Measurements from ENCODE around the gene MAP3K6.

DNA sequence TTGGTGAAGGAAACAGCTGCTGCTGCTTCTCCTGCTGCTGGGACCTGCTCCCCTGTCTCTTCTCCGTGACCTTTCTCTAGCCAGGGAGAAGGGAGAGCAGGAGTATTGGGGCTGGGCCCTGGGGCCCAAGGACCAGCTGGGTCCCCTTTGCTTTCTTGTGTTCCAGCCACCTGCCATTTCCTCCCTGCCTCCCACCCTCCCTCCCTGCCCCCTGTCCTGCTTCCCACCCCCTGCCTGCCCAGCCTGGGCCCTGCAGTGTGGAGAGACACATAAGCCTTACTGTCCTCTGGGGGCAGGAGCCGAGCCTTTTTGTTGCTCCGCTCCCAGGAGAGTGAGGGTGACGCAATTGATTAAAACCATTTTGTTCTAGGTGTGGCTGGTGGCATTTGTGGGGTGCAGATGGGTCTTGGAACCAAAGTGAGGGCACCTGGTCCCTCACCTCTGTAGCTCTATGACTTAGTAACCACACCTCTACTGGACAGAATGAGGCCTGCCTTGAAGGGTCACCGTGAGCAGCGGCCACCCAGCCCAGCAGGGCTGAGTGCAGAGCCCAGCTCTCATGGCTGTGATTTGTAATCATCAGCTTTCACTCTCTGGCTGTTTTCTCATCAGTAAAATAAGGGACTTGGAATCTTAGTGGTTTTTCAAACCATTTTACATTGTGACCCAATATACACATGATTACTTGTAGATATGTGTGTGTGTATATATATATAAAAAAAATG is 58.7 kb downstream of the MAP3K6 start:
- TF ChIP-seq, protein P1, sequence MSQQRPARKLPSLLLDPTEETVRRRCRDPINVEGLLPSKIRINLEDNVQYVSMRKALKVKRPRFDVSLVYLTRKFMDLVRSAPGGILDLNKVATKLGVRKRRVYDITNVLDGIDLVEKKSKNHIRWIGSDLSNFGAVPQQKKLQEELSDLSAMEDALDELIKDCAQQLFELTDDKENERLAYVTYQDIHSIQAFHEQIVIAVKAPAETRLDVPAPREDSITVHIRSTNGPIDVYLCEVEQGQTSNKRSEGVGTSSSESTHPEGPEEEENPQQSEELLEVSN (IDR thresholded peaks at IDR 0.05; ENCODE audit: borderline replicate concordance, low read depth) = no peak
- TF ChIP-seq, protein P2, sequence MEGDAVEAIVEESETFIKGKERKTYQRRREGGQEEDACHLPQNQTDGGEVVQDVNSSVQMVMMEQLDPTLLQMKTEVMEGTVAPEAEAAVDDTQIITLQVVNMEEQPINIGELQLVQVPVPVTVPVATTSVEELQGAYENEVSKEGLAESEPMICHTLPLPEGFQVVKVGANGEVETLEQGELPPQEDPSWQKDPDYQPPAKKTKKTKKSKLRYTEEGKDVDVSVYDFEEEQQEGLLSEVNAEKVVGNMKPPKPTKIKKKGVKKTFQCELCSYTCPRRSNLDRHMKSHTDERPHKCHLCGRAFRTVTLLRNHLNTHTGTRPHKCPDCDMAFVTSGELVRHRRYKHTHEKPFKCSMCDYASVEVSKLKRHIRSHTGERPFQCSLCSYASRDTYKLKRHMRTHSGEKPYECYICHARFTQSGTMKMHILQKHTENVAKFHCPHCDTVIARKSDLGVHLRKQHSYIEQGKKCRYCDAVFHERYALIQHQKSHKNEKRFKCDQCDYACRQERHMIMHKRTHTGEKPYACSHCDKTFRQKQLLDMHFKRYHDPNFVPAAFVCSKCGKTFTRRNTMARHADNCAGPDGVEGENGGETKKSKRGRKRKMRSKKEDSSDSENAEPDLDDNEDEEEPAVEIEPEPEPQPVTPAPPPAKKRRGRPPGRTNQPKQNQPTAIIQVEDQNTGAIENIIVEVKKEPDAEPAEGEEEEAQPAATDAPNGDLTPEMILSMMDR (IDR thresholded peaks at IDR 0.05) = no peak
- TF ChIP-seq RCOR1 (IDR thresholded peaks at IDR 0.05; ENCODE audit: low read depth, low read length) = no peak
- no peak for TF ChIP-seq RAD21 (conservative IDR thresholded peaks at IDR 0.05 in 1 of 2, IDR thresholded peaks at IDR 0.05 in 1 of 2)
- no peak for TF ChIP-seq POLR2A (IDR thresholded peaks at IDR 0.05; ENCODE audit: low read length)
- TF ChIP-seq, protein P3, sequence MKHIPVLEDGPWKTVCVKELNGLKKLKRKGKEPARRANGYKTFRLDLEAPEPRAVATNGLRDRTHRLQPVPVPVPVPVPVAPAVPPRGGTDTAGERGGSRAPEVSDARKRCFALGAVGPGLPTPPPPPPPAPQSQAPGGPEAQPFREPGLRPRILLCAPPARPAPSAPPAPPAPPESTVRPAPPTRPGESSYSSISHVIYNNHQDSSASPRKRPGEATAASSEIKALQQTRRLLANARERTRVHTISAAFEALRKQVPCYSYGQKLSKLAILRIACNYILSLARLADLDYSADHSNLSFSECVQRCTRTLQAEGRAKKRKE (CRISPR knock-in tag; IDR thresholded peaks at IDR 0.05; ENCODE audit: low read depth) = no peak
- TF ChIP-seq, protein P4, sequence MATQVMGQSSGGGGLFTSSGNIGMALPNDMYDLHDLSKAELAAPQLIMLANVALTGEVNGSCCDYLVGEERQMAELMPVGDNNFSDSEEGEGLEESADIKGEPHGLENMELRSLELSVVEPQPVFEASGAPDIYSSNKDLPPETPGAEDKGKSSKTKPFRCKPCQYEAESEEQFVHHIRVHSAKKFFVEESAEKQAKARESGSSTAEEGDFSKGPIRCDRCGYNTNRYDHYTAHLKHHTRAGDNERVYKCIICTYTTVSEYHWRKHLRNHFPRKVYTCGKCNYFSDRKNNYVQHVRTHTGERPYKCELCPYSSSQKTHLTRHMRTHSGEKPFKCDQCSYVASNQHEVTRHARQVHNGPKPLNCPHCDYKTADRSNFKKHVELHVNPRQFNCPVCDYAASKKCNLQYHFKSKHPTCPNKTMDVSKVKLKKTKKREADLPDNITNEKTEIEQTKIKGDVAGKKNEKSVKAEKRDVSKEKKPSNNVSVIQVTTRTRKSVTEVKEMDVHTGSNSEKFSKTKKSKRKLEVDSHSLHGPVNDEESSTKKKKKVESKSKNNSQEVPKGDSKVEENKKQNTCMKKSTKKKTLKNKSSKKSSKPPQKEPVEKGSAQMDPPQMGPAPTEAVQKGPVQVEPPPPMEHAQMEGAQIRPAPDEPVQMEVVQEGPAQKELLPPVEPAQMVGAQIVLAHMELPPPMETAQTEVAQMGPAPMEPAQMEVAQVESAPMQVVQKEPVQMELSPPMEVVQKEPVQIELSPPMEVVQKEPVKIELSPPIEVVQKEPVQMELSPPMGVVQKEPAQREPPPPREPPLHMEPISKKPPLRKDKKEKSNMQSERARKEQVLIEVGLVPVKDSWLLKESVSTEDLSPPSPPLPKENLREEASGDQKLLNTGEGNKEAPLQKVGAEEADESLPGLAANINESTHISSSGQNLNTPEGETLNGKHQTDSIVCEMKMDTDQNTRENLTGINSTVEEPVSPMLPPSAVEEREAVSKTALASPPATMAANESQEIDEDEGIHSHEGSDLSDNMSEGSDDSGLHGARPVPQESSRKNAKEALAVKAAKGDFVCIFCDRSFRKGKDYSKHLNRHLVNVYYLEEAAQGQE (IDR thresholded peaks at IDR 0.05) = no peak
- TF ChIP-seq RFX5 (IDR thresholded peaks at IDR 0.05) = no peak
- no peak for TF ChIP-seq CEBPB (IDR thresholded peaks at IDR 0.05)
- no peak for TF ChIP-seq KDM1A (IDR thresholded peaks at IDR 0.05; ENCODE audit: low read depth)
- no peak for TF ChIP-seq CHD2 (IDR thresholded peaks at IDR 0.05; ENCODE audit: low read length, partially characterized antibody)
- TF ChIP-seq HOXA7 (CRISPR knock-in tag; IDR thresholded peaks at IDR 0.05) = no peak
- no peak for TF ChIP-seq MYC (IDR thresholded peaks at IDR 0.05; ENCODE audit: borderline replicate concordance, low read length)
